Panc1 (cell line): ENCODE results near the gene HYDIN. TPM values are rescaled to one million over a fixed set of nuclear protein-coding genes. Genes with fewer than 3 reads are reported as not detected.

Experiments
- ATAC-seq: fragments of 200-7000 bp; cut with Tn5 transposase; 2 replicates; pipeline ENCODE4 v1.9.1; 2020; ENCODE audit warnings: mild to moderate bottlenecking, moderate library complexity
- BruUV-seq: library from RNA; stranded (reverse); fragments of 400-500 nt; replicated peaks from 2 replicates; lab custom pipeline; 2021; lab: Mats Ljungman, UMichigan
- CTCF ChIA-PET: fragments of 300-600 bp; sonication (Branson Sonifier 250); formaldehyde crosslinking; loops from one replicate; lab custom pipeline; 2022; ENCODE audit warnings: antibody characterized with exemption; lab: Charles Lee
- POLR2A ChIA-PET: fragments of 300-600 bp; sonication (Branson Sonifier 250); formaldehyde crosslinking; loops from one replicate; lab custom pipeline; 2022; ENCODE audit warnings: antibody characterized with exemption; lab: Charles Lee
- DNase-seq: peaks from one replicate; pipeline ENCODE4 v3.0.0-alpha.2; 2010; ENCODE audit warnings: low read depth, low spot score
- H3K27ac ChIP-seq: 2 replicates; pipeline ENCODE4 v1.5.1; 2011; ENCODE audit warnings: mild to moderate bottlenecking, low read length, inconsistent platforms
- H3K27me3 ChIP-seq: fragments of 200-500 bp; sonication (Bioruptor generic); 2 replicates; pipeline ENCODE4 v1.6.0; 2014; ENCODE audit warnings: low read length, inconsistent platforms; ENCODE audit not compliant: control insufficient read depth, insufficient read depth
- H3K36me3 ChIP-seq: fragments of 200-500 bp; sonication (Bioruptor generic); 2 replicates; pipeline ENCODE4 v1.5.1; 2014; ENCODE audit warnings: inconsistent platforms, mild to moderate bottlenecking, low read length, moderate library complexity; ENCODE audit not compliant: control insufficient read depth, insufficient read depth
- H3K4me1 ChIP-seq: 2 replicates; pipeline ENCODE4 v1.5.1; 2011; ENCODE audit warnings: inconsistent platforms, mild to moderate bottlenecking, low read length, moderate library complexity; ENCODE audit not compliant: control insufficient read depth, insufficient read depth
- H3K4me3 ChIP-seq, 2 experiments: 2 replicates each; pipeline ENCODE4 v1.5.1; 2011 to 2012; ENCODE audit warnings: low read depth in 2 of 2, low read length in 2 of 2, mild to moderate bottlenecking in 2 of 2, inconsistent platforms in 1 of 2, moderate library complexity in 1 of 2
- H3K9me3 ChIP-seq: fragments of 200-500 bp; sonication (Bioruptor generic); 2 replicates; pipeline ENCODE4 v1.5.1; 2014; ENCODE audit warnings: low read depth, mild to moderate bottlenecking, inconsistent platforms, low read length, moderate library complexity; ENCODE audit not compliant: control insufficient read depth, insufficient read depth
- POLR2AphosphoS5 ChIP-seq: IDR thresholded peaks from 2 replicates; pipeline ENCODE4 v1.6.1; 2012; ENCODE audit warnings: mild to moderate bottlenecking, low read depth, low read length, moderate library complexity
- SIN3A ChIP-seq: IDR thresholded peaks from 2 replicates; pipeline ENCODE4 v1.6.1; 2012; ENCODE audit warnings: low read depth, mild to moderate bottlenecking, low read length, moderate library complexity, borderline replicate concordance; ENCODE audit not compliant: insufficient read depth
- TCF7L2 ChIP-seq: IDR thresholded peaks from 2 replicates; pipeline ENCODE4 v1.6.1; 2011; ENCODE audit warnings: mild to moderate bottlenecking, low read depth, low read length, inconsistent platforms
- in situ Hi-C: cut with HindIII; loops from 2 replicates; pipeline ENCODE4 v1.10.0; 2016; ENCODE audit warnings: low sequenced_read_pairs, low pct_unique_long_range_greater_than_20kb
- intact Hi-C: fragments of 100-400 bp; cut with micrococcal nuclease; formaldehyde crosslinking; loops from one replicate; pipeline ENCODE4 v1.10.0; 2022; ENCODE audit not compliant: unreplicated experiment
- total RNA-seq: library from RNA; stranded (reverse); gene quantifications from one replicate; pipeline ENCODE4 v1.2.1, GENCODE V29; 2021; ENCODE audit not compliant: unreplicated experiment
- TF ChIP-seq, protein P1 (sequence below), 2 experiments: IDR thresholded peaks; 2 replicates each; pipeline ENCODE4 v1.6.1; 2011 to 2012; ENCODE audit warnings: low read depth in 2 of 2, control low read depth in 1 of 2, low read length in 1 of 2, mild to moderate bottlenecking in 1 of 2, moderate library complexity in 1 of 2; ENCODE audit not compliant: insufficient read depth in 1 of 2
- TF ChIP-seq, protein P2 (sequence below): fragments of 450-650 bp; IDR thresholded peaks from 2 replicates; pipeline ENCODE4 v1.5.1; 2017; ENCODE audit warnings: mild to moderate bottlenecking

The HYDIN gene
- total RNA-seq, 1 experiment from 2014 or later, result 0.80 TPM

DNA sequence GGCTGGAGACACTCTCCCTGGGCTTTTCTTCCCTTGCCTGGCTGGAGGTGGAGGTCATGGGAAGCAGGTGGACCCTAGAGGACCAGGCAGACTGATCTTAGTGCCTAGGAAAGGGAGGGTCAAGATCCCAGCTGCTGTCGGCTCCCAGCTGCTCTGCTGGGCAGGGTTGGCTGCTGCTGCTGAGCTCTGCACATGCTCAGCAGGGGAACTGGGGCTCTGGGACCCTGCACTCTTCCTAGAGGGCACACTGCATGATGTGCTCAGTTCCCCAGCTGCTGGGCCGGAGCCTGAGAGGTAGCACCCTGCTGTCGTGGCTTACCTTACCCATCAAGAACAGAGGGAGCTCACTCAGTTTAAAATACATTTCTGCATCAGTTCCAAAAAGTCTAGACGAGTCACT lies 463.9 kb downstream of the HYDIN start:
- Histone ChIP-seq H3K9me3 (no peaks in the 10 kb centered on the region), H3K4me1 (no peaks in the 10 kb centered on the region), H3K4me3 (no peak overlapping the region), H3K27ac (no peak overlapping the region), H3K27me3 (no peaks in the 10 kb centered on the region), H3K36me3 (no peaks in the 10 kb centered on the region)
- TF ChIP-seq, protein P1, sequence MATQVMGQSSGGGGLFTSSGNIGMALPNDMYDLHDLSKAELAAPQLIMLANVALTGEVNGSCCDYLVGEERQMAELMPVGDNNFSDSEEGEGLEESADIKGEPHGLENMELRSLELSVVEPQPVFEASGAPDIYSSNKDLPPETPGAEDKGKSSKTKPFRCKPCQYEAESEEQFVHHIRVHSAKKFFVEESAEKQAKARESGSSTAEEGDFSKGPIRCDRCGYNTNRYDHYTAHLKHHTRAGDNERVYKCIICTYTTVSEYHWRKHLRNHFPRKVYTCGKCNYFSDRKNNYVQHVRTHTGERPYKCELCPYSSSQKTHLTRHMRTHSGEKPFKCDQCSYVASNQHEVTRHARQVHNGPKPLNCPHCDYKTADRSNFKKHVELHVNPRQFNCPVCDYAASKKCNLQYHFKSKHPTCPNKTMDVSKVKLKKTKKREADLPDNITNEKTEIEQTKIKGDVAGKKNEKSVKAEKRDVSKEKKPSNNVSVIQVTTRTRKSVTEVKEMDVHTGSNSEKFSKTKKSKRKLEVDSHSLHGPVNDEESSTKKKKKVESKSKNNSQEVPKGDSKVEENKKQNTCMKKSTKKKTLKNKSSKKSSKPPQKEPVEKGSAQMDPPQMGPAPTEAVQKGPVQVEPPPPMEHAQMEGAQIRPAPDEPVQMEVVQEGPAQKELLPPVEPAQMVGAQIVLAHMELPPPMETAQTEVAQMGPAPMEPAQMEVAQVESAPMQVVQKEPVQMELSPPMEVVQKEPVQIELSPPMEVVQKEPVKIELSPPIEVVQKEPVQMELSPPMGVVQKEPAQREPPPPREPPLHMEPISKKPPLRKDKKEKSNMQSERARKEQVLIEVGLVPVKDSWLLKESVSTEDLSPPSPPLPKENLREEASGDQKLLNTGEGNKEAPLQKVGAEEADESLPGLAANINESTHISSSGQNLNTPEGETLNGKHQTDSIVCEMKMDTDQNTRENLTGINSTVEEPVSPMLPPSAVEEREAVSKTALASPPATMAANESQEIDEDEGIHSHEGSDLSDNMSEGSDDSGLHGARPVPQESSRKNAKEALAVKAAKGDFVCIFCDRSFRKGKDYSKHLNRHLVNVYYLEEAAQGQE (IDR thresholded peaks at IDR 0.05; ENCODE audit: insufficient read depth in 1 of 2, low read depth in 2 of 2, low read length in 1 of 2), result no peak
- TF ChIP-seq SIN3A, result no peak
- TF ChIP-seq, protein P2, sequence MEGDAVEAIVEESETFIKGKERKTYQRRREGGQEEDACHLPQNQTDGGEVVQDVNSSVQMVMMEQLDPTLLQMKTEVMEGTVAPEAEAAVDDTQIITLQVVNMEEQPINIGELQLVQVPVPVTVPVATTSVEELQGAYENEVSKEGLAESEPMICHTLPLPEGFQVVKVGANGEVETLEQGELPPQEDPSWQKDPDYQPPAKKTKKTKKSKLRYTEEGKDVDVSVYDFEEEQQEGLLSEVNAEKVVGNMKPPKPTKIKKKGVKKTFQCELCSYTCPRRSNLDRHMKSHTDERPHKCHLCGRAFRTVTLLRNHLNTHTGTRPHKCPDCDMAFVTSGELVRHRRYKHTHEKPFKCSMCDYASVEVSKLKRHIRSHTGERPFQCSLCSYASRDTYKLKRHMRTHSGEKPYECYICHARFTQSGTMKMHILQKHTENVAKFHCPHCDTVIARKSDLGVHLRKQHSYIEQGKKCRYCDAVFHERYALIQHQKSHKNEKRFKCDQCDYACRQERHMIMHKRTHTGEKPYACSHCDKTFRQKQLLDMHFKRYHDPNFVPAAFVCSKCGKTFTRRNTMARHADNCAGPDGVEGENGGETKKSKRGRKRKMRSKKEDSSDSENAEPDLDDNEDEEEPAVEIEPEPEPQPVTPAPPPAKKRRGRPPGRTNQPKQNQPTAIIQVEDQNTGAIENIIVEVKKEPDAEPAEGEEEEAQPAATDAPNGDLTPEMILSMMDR, result no peak
- no peak for TF ChIP-seq POLR2AphosphoS5
- TF ChIP-seq TCF7L2, result no peak
- in situ Hi-C loops, result no loop called here
- BruUV-seq, result no TSS peak
- ATAC-seq (no peak), DNase-seq (no peak)
- CTCF ChIA-PET, result no interaction called here
- intact Hi-C loops, result no loop called here
- POLR2A ChIA-PET, result no interaction called here

GRCh38 chr16:70766176-70766575 lies 464.3 kb downstream of the HYDIN start:
- ATAC-seq (no peak), DNase-seq (no peak)
- Histone ChIP-seq H3K9me3 (no peaks in the 10 kb centered on the region), H3K27me3 (no peaks in the 10 kb centered on the region), H3K4me1 (peaks cover under 1% of the 10 kb centered on the region; the same call in 1 of the 2 replicates), H3K36me3 (no peaks in the 10 kb centered on the region), H3K4me3 (no peak overlapping the region), H3K27ac (no peak overlapping the region)
- POLR2A ChIA-PET, result no interaction called here
- TF ChIP-seq POLR2AphosphoS5 (no peak), TCF7L2 (no peak), SIN3A (no peak)
- TF ChIP-seq, protein P2, result no peak
- TF ChIP-seq, protein P1 (IDR thresholded peaks at IDR 0.05; ENCODE audit: insufficient read depth in 1 of 2, low read depth in 2 of 2, low read length in 1 of 2), result no peak
- no TSS peak for BruUV-seq
- CTCF ChIA-PET, result no interaction called here
- in situ Hi-C loops (no loop called here), intact Hi-C loops (no loop called here)
